DMS53 (cell line): ENCODE data around the gene GPRC5A.

Experiments used
- DNase-seq: peaks from one replicate; lab custom pipeline; 2025; lab: John Stamatoyannopoulos, UW

Gene GPRC5A

DNA sequence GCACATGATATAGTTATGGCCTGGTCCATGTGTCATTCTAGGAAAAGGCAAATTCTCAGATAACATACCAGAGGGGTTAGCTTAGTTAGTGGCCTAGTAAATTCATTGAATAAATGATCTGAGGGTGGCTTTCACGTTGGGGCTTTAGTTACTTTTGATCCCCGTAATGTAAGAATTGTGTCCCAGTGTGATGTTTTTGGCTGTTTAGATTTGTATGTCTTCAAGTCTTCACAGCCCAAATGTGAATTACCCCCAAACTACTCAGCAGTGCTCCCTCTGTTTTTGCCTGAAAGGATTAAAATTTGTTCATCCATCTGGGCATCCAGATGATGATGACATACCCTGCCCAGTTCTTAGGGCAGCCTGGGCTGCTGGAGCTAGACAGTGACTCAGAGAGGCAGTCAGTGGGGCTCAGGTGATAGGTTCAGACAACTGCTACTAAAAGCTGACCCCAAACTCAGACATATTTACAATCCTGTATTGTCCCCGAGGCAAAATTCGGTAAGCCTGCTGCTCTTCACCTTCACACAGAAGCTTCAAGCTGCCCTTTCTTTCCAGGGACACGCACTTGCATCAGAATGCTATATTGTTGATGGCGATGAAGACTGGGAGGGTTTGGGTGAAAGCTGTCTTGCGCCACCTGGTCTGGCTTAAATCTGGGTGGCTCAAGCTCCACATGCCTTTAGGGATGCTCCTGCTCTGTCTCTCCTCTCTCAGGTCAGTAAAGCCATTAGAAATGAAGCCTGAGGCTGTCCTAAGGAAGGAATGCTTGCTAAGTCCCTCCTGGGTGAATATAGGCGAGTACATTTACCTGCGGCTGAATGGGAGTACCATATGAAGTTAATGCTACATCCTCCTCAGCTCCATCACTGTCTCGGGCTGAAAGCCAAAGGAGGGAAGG, 50.3 kb downstream of the GPRC5A start:
- DNase-seq, result no peak

DNA sequence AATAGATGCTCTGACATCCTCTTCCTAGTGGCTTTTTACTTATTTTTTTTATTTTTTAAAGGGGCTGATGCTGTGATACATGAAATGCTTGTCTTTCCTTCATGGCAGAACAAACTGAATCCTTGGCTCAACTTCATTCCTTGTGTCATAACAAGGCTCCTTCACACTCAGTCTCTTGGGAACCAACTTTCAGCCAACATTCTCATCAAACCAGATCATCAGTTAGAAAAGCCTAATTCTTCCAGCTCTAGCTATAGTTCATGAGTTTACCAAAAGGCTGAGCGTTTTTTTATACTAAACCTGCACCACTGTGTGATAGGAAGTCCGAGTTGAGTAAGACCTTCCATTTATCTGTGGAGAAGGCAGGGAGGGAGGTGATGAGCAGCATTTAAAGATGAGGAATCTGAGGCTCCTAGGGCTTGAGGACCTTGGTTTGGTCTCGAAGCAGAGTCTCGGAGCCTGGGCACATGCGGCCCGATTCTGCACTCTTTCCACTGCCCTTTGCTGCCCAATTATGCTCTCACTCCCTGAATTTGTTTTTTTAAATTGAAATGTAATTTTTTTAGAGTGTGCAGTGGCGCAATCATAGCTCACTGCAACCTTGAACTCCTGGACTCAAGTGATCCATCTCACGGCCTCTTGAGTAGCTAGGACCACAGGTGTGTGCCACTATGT, 52.4 kb downstream of the GPRC5A start:
- no peak for DNase-seq

DNA sequence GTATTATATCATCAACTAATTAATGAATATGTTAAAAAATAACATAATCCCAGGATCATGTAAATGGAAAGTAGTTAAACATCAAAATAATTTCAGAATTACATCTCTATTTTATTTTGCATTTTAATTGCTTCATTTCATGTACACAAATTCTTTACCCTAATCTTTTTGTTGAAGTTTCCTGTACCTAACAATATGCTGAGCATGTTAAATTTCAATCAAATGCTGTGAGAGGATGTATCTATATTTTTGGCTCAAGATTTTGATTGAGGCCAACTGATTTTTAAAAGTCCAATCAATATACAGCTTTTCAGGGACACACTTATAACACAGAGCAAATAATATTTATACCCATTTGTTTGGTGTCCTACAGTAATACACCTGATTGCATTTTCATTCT, 54.2 kb downstream of the GPRC5A start:
- DNase-seq, result no peak

DNA sequence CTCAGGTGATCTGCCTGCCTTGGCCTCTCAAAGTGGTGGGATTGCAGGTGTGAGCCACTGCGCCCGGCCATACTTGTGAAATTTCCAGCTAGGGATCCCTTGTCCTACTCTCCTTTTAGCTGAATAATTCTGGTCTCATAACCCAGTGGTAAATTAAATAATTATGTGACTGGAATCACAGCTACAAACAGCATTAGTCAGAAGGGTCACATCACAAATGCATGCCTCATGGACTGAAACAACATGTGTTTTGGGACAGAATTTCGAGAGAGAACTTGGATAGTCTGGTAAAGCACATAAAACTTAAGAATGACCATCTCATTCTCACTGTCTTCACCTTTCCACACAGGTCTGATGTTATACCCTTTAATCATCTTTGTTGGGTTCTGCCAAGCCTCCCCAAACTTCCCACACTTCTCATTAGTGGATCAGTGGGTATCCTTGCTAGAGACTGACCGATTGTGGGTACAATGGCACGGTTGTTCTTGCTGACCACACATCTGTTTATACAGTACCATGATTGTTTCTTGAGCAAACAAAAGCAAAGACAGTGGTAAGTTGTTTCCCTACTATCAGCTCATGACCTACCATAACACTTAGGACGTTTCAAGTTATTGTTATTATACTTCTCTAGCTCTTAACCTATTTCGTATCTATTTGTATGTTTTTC, 55.5 kb downstream of the GPRC5A start:
- no peak for DNase-seq

DNA sequence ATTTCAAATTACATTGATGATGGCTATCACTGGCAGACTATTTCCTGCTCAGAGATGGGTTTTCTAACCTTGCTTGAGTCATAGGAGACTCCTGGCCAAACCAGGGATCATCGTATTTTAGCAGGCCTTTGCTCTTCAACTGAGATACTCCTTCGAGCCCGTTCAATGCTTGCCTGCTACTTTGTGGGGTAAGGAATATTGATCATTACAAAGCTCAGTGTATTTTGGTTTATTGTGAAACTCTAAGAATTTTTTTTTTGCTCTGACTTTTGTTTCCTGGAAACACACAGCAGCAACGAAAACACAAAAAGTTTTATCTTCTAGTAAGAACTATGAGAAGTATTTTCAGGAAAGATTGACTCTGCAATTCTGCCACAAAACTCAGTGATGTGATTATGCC, 56.5 kb downstream of the GPRC5A start:
- DNase-seq, result no peak

DNA sequence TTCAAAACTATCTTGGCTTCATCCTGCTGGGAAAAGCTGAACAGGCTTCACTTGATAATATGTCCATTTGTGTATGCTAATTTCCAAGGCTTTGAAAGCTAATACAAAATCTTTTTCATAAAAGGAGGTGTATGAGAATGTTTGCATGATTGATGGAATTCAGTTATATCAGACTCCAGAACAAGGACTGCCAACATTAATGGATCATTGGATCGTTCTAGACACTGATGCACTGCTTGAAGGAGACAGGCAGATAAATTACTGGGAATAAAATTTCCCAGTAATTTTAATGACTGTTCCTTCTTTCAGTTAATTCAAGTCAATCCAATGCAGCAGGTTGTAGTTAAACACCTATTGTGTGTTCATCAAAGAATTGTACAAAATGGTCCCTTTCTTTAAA, 60.1 kb downstream of the GPRC5A start:
- no peak for DNase-seq

DNA sequence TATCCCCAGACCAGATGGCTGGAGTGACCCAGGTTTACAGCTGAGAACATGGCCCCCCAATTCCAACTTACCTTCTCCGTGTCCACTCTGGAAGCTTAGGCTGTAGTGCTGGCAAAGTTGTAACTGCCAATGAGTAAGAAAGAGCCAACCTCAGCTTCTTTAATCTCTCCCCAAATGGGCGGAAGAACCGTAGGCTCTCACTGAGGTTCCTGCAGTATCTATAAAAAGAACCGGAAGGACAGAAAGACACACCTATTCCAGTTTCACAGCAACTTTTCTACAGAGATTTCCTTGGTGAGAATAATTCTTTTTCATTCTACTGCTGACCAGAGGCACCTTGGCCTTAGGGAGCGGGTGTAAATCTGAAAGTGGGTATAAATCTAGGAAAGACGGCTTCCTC, 60.7 kb downstream of the GPRC5A start, which contains the start of gene GPRC5D:
Gene GPRC5D, minus strand, starts transcription at position 135 of the 400 bp plus-strand sequence. CDS start 1,786 bp downstream, outside the sequence.
- no peak for DNase-seq

DNA sequence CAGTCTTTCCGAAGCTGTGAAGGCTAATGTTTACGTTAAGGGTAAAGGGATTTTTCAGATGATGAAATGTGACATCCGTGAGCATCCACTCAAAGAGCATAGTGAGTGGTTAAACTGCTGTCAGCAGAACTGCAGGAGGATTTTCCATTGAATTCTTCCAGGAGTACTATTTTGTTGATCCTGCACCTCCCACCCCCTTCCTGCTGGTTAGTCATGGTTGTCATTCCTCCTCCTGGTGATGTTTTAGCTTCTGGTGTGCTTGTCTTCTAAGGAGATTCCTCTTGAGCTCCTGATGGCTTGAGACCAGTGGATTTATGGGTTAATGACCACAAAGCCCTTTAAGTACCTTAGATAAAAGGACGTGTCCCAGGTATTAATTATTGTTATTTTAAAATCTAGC, 63.0 kb downstream of the GPRC5A start:
- DNase-seq, result no peak

DNA sequence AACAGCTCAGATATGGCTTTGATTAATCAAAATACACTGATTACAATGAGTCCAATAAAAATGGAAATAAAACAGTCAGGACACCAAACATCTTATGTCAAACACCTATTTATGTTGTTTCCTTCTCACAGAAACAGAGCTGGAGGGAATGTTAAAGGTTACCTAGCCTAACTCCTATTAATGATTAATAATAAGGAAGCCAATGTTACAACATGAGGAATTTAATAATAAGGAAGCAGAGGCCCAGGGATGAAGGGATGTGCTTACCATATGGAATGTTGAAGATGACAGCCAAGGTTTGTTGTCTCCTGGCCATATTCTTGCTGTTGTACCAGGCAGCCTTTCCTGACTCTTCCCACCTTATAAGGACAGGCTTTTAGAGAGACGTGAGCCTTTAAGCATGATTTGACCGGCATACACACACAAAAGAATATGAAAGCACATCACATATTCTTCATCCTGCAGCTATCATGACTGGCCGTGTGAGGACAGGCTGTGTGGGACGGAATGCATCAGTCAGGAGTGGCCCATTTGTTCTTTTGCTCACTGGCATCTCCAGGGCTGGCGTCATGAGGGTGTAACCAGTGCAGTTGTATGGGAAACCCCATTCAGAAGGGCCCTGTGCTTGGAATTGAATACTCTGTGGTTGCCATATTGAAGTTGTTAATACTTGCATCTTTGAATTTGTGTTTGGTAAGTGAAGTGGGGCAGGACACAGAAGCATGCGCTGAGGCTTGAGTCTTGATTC, 63.7 kb downstream of the GPRC5A start:
- peak; percentile 35 for DNase-seq

DNA sequence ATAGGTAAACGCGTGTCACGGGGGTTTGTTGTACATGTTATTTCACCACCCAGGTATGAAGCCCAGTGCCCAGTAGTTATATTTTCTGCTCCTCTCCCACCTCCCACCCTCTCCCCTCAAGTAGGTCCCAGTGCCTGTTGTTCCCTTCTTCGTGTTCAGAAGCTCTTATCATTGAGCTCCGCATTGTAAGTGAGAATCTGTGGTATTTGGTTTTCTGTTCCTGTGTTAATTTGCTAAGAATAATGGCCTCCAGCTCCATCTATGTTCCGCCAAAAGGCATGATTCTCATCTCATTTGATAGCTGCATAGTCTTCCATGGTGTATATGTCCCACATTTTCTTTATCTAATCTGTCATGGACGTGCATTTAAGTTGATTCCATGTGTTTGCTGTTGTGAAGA, 67.5 kb downstream of the GPRC5A start:
- no peak for DNase-seq

DNA sequence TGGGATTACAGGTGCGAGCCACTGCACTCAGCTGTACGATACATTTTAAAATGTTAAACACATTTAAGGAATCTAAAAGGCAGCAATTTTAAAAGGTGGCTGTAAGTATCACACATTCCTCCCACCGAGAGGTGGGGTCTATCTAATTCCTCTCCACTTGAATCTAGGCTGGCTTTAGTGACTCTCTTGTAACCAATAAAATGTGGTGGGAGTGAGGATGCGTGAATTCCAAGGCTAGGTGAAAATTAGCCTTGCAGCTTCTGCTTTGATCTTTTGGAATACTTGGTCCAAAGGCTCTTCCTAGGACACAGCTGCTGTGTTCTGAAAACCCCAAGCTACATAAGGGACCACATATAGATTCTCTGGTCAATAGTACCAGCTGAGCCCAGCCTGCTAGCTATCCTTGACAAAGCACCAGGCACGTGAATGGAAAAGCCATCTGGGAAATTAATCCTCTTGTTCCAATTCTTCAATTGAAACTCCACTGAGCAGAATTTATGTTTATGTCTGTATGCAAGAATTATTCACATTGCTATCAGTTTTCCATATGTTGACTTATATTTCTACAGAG, 69.4 kb downstream of the GPRC5A start:
- DNase-seq, result no peak

DNA sequence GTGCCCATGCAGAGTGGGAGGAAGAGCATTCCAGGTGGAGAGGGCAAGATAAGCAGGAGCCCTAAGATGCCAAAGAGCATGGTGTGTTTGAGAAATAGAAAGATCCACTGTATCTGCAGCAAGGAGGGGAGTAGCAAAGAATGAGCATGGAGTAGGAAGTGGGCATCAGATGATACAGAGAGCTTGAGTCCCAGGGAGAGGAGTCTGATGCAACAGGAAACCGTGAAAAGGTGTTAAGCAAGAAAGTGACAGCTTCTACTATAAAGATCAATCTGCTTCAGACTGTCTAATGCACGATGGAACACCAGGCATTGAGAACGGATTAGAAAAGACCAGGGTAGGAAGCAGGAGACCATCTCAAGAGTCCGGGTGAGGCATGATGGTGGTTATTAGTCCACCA, 72.9 kb downstream of the GPRC5A start:
- DNase-seq, result no peak

DNA sequence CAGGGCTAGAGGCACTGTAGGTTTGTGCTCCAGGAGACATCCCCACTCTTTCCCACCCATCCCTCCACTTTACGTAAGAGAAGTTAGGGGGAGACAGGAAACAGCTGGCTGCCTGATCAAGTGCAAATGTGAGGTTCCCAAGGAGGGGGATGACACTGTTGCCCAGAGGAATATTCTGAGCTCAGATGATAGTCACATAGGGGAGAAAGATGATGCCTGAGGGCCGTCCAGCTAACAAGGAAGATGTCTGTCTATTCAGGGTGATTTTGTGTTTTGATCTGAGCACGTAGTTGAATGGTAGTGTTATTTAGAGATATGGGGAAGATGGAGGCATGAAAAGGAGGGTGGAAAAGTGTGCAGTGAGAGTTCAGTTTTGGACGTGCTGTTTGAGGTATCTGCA, 74.5 kb downstream of the GPRC5A start:
- no peak for DNase-seq
